H1 (cell line): ENCODE data around the gene FHDC1. TPM values are rescaled to one million over a fixed set of nuclear protein-coding genes. Genes with fewer than 3 reads are reported as not detected.

Experiments used
- CTCF ChIA-PET: fragments of 300-600 bp; sonication (Branson Sonifier 250); formaldehyde crosslinking; loops from one replicate; lab custom pipeline; 2021; ENCODE audit not compliant: partially characterized antibody; lab: Charles Lee
- POLR2A ChIA-PET: fragments of 300-600 bp; sonication (Branson Sonifier 250); formaldehyde crosslinking; loops from one replicate; lab custom pipeline; 2021; ENCODE audit warnings: inconsistent platforms; ENCODE audit not compliant: partially characterized antibody; lab: Charles Lee
- DNase-seq, 2 experiments: peaks; one replicate each; pipeline versions ENCODE4 v3.0.0 to v3.0.0-alpha.2; 2010 to 2022; ENCODE audit warnings: low spot score in 2 of 2, low read depth in 1 of 2, mixed read lengths in 1 of 2
- FAIRE-seq: peaks from 2 replicates; lab custom pipeline; 2011; peaks lifted over from hg19 to GRCh38; lab: Jason Lieb, UNC
- H2AFZ ChIP-seq: 2 replicates; pipeline ENCODE4 v1.8.1; 2012; ENCODE audit warnings: low read length, inconsistent platforms
- H2AK5ac ChIP-seq: 2 replicates; pipeline ENCODE4 v1.6.1; 2013; ENCODE audit warnings: low read depth, low read length
- H2BK120ac ChIP-seq: replicated peaks from 2 replicates; pipeline ENCODE3; 2013; ENCODE audit warnings: low read depth, low read length, inconsistent platforms
- H2BK12ac ChIP-seq: 2 replicates; pipeline ENCODE4 v1.6.1; 2013; ENCODE audit warnings: low read depth, low read length
- H2BK15ac ChIP-seq: 2 replicates; pipeline ENCODE4 v1.6.1; 2013; ENCODE audit warnings: low read length
- H2BK20ac ChIP-seq: 2 replicates; pipeline ENCODE4 v1.6.1; 2013; ENCODE audit warnings: low read length
- H2BK5ac ChIP-seq: 2 replicates; pipeline ENCODE4 v1.6.1; 2013; ENCODE audit warnings: low read depth, low read length
- H3K14ac ChIP-seq: 2 replicates; pipeline ENCODE4 v1.6.1; 2013; ENCODE audit warnings: inconsistent platforms; ENCODE audit not compliant: insufficient read length
- H3K18ac ChIP-seq: 2 replicates; pipeline ENCODE4 v1.6.1; 2013; ENCODE audit warnings: low read length; ENCODE audit errors: extremely low read depth
- H3K23ac ChIP-seq: 2 replicates; pipeline ENCODE4 v1.6.1; 2013; ENCODE audit warnings: inconsistent platforms; ENCODE audit not compliant: insufficient read length
- H3K23me2 ChIP-seq: 2 replicates; pipeline ENCODE4 v1.6.1; 2013; ENCODE audit warnings: low read depth, low read length
- H3K27ac ChIP-seq: 2 replicates; pipeline ENCODE4 v1.6.1; 2011; ENCODE audit warnings: low read depth, low read length, inconsistent platforms
- H3K27me3 ChIP-seq, 4 experiments: replicated peaks in 1 of 4; 1 replicate in 1 of 4; 2 replicates in 3 of 4; pipeline versions ENCODE4 v1.6.1 to v1.8.1; 2011 to 2013; ENCODE audit warnings: low read length in 3 of 4, mild to moderate bottlenecking in 3 of 4, inconsistent platforms in 2 of 4, mixed read lengths in 2 of 4, moderate library complexity in 1 of 4; ENCODE audit not compliant: control insufficient read depth in 3 of 4, insufficient read depth in 3 of 4; ENCODE audit errors: extremely low read depth in 1 of 4
- H3K36me3 ChIP-seq, 4 experiments: 2 replicates each; pipeline versions ENCODE4 v1.6.1 to v1.8.1; 2011 to 2013; ENCODE audit warnings: mild to moderate bottlenecking in 4 of 4, low read length in 3 of 4, moderate library complexity in 2 of 4, control low read depth in 1 of 4, inconsistent platforms in 1 of 4; ENCODE audit not compliant: insufficient read depth in 4 of 4, control insufficient read depth in 2 of 4
- H3K4ac ChIP-seq: replicated peaks from 2 replicates; pipeline ENCODE3; 2013; ENCODE audit warnings: low read length, low read depth, mixed read lengths, inconsistent platforms; ENCODE audit not compliant: insufficient read length
- H3K4me1 ChIP-seq, 4 experiments: replicated peaks in 1 of 4; 1 replicate in 1 of 4; 2 replicates in 3 of 4; pipeline versions ENCODE4 v1.6.1 to v1.8.1; 2011 to 2013; ENCODE audit warnings: low read length in 3 of 4, inconsistent platforms in 2 of 4, mixed read lengths in 1 of 4; ENCODE audit not compliant: insufficient read depth in 4 of 4, control insufficient read depth in 3 of 4
- H3K4me2 ChIP-seq, 2 experiments: 2 replicates each; pipeline versions ENCODE4 v1.6.1 to v1.8.1; 2011 to 2013; ENCODE audit warnings: low read depth in 2 of 2, low read length in 2 of 2, control low read depth in 1 of 2, inconsistent platforms in 1 of 2, mild to moderate bottlenecking in 1 of 2; ENCODE audit not compliant: insufficient read depth in 1 of 2
- H3K4me3 ChIP-seq, 4 experiments: fragments of 200-600, 300-600 bp in 1 of 4; sonication (generic), shearing (Covaris generic), sonication (Bioruptor Twin) in 1 of 4; 2 replicates each; pipeline versions ENCODE4 v1.5.1 to v1.8.1; 2011 to 2016; ENCODE audit warnings: low read length in 4 of 4, low read depth in 3 of 4, control low read depth in 2 of 4, inconsistent platforms in 2 of 4, mild to moderate bottlenecking in 2 of 4, mixed read lengths in 1 of 4, moderate library complexity in 1 of 4; ENCODE audit not compliant: insufficient read depth in 2 of 4; ENCODE audit errors: extremely low read depth in 1 of 4
- H3K56ac ChIP-seq: replicated peaks from 2 replicates; pipeline ENCODE3; 2013; ENCODE audit warnings: low read depth, mild to moderate bottlenecking, mixed read lengths, low read length, inconsistent platforms; ENCODE audit not compliant: insufficient read length
- H3K79me1 ChIP-seq: 2 replicates; pipeline ENCODE4 v1.6.1; 2013; ENCODE audit warnings: low read depth, low read length, control low read depth
- H3K79me2 ChIP-seq, 2 experiments: 2 replicates each; pipeline versions ENCODE4 v1.6.1 to v1.8.1; 2012 to 2013; ENCODE audit warnings: low read length in 2 of 2, mild to moderate bottlenecking in 2 of 2, inconsistent platforms in 1 of 2; ENCODE audit not compliant: insufficient read depth in 2 of 2, control insufficient read depth in 1 of 2
- H3K9ac ChIP-seq, 4 experiments: replicated peaks in 1 of 4; 1 replicate in 1 of 4; 2 replicates in 3 of 4; pipeline versions ENCODE4 v1.6.1 to v1.8.1; 2011 to 2013; ENCODE audit warnings: low read depth in 3 of 4, low read length in 3 of 4, control low read depth in 2 of 4, mild to moderate bottlenecking in 2 of 4, moderate library complexity in 2 of 4, inconsistent platforms in 1 of 4; ENCODE audit errors: extremely low read depth in 1 of 4
- H3K9me3 ChIP-seq, 2 experiments: 2 replicates each; pipeline versions ENCODE4 v1.6.1 to v1.8.1; 2012 to 2013; ENCODE audit warnings: mild to moderate bottlenecking in 2 of 2, moderate library complexity in 2 of 2, control low read depth in 1 of 2, inconsistent platforms in 1 of 2, low read depth in 1 of 2, low read length in 1 of 2, mixed read lengths in 1 of 2; ENCODE audit not compliant: insufficient read depth in 2 of 2
- H4K20me1 ChIP-seq, 2 experiments: replicated peaks in 1 of 2; 2 replicates each; pipeline versions ENCODE3 to v1.8.1; 2011 to 2013; ENCODE audit warnings: inconsistent platforms in 2 of 2, low read length in 2 of 2, mild to moderate bottlenecking in 1 of 2; ENCODE audit not compliant: insufficient read depth in 2 of 2, control insufficient read depth in 1 of 2
- H4K5ac ChIP-seq: 2 replicates; pipeline ENCODE4 v1.6.1; 2013; ENCODE audit warnings: low read length, low read depth, mixed read lengths, inconsistent platforms; ENCODE audit not compliant: insufficient read length
- H4K8ac ChIP-seq: 2 replicates; pipeline ENCODE4 v1.8.0; 2013; ENCODE audit warnings: mild to moderate bottlenecking, moderate library complexity, low read length, inconsistent platforms; ENCODE audit not compliant: insufficient read depth; ENCODE audit errors: extremely low read depth
- H4K91ac ChIP-seq: replicated peaks from 2 replicates; pipeline ENCODE3; 2013; ENCODE audit warnings: low read length, mixed read lengths, inconsistent platforms; ENCODE audit not compliant: insufficient read length
- JUND ChIP-seq: IDR thresholded peaks from 2 replicates; pipeline ENCODE4 v1.6.1; 2011; ENCODE audit warnings: mild to moderate bottlenecking, improper control_type of control experiment, low read length
- POLR2AphosphoS5 ChIP-seq: IDR thresholded peaks from 2 replicates; pipeline ENCODE4 v1.6.1; 2011; ENCODE audit warnings: low read depth, low read length
- WGBS, 2 experiments: shearing (Covaris generic) in 1 of 2; methylation state at CpG; one replicate each; pipeline versions ENCODE4 v1.1.6 to v1.1.7; 2013 to 2015; ENCODE audit warnings: low lambda C conversion rate in 2 of 2, mixed read lengths in 2 of 2, inconsistent platforms in 1 of 2, low coverage in 1 of 2, missing lambda C conversion rate in 1 of 2; ENCODE audit not compliant: insufficient replicate concordance in 2 of 2, insufficient coverage in 1 of 2, insufficient read length in 1 of 2; ENCODE audit errors: extremely low coverage in 1 of 2, missing lambda C conversion rate in 1 of 2; 5-methylcytosine and 5-hydroxymethylcytosine counted together
- polyA plus RNA-seq, 7 experiments: library from polyadenylated mRNA; depleted of rRNA in 3 of 7; stranded (reverse) in 5 of 7; unstranded in 2 of 7; fragments of >200 nt in 5 of 7; fragments of 200-250 nt in 2 of 7; gene quantifications; 1 replicate in 5 of 7; 2 replicates in 1 of 7; 4 replicates in 1 of 7; pipeline versions ENCODE4 v1.2.1 to v1.2.3, GENCODE V29; 2011 to 2013; ENCODE audit warnings: missing spikeins in 2 of 7, mixed read lengths in 2 of 7
- total RNA-seq: library from RNA; stranded (reverse); fragmentation: NEBNext Ultra II Directional; extraction: Animal tissue kit (Norgen Biotek cat#: 25700); gene quantifications from 2 replicates; pipeline ENCODE4 v1.2.1, GENCODE V29; 2021

Gene FHDC1
- total and polyA plus RNA-seq, 2 of the 8 experiments (the other 6 are each of a cell fraction or from before 2014, with no cell fraction given): 6.4 to 28.6 TPM

DNA sequence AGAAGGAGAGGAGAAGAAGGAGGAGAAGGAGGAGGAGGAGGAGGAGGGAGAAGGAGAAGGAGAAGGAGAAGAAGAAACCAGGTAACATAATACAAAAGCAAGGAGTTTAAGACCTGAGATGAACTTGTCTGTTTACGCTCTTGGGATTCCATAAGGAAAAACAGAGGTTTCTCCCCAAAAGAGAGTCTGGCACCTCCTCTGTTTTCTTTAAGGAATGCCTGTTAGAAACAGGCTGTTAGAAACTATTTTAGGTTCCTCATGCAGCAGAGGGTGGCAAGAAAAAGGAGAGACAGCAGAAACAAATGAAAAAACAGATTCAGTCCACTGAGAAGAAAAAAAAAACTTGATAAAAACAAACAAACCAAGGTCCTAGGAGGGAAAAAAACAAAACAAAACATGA lies 10.3 kb upstream of the FHDC1 start:
- no peaks in the 10 kb centered on the region for H3K79me2 ChIP-seq
- CTCF ChIA-PET: no interaction called here
- H3K36me3 ChIP-seq: peaks cover 0 to 4% (median 0%) of the 10 kb centered on the region in 4 experiments; a peak in 1 of 8 replicates
- POLR2A ChIA-PET: interaction anchor here (1.0 to 1.1 kb wide), 2 partner anchors 9 to 18 kb away, joined by 3 read pairs; no protein-coding TSS in a partner anchor
- no peak overlapping the region for H2BK15ac ChIP-seq
- no peak overlapping the region for H3K4me3 ChIP-seq
- 83% methylated on average over 1 of the region's 1 CpG; no CpG with 5 or more reads in 1 of the 2 experiments for WGBS, 2 experiments
- FAIRE-seq (no peak), DNase-seq (no peak)
- no peak overlapping the region for H2BK20ac ChIP-seq
- H3K9me3 ChIP-seq: no peaks in the 10 kb centered on the region
- H2AFZ ChIP-seq: no peak overlapping the region
- H3K79me1 ChIP-seq: no peaks in the 10 kb centered on the region
- no peak overlapping the region for H3K56ac ChIP-seq
- no peak overlapping the region for H3K23ac ChIP-seq
- no peak overlapping the region for H3K4me2 ChIP-seq
- no peak overlapping the region for H2BK120ac ChIP-seq
- no peaks in the 10 kb centered on the region for H3K23me2 ChIP-seq
- no peak overlapping the region for H2BK12ac ChIP-seq
- H3K4ac ChIP-seq: no peak overlapping the region
- no peak overlapping the region for H4K91ac ChIP-seq
- no peak overlapping the region for H3K27ac ChIP-seq
- TF ChIP-seq JUND (no peak), POLR2AphosphoS5 (no peak)
- no peaks in the 10 kb centered on the region for H4K20me1 ChIP-seq
- no peak overlapping the region for H4K5ac ChIP-seq
- H3K18ac ChIP-seq: no peak overlapping the region
- no peak overlapping the region for H2AK5ac ChIP-seq
- no peak overlapping the region for H3K9ac ChIP-seq
- H2BK5ac ChIP-seq: no peak overlapping the region
- 0 out of 7 replicates have a peak, but pooled peaks cover 0 to 2% (median 0%) of the 10 kb centered on the region in 4 experiments for H3K27me3 ChIP-seq
- H3K4me1 ChIP-seq: peaks cover 5 to 19% (median 13%) of the 10 kb centered on the region in 4 experiments
- H3K14ac ChIP-seq: no peak overlapping the region
- no peak overlapping the region for H4K8ac ChIP-seq
